Hypothalamus (tissue), 51 donors: ENCODE results near the gene CROCC2.
A peak's percentile ranks its signal among the peaks of the same experiment; 100 is the strongest.

Source experiments
- DNase-seq, 51 donors: peaks; one replicate each; lab custom pipeline; 2025; lab: John Stamatoyannopoulos, UW

CROCC2 gene

DNA sequence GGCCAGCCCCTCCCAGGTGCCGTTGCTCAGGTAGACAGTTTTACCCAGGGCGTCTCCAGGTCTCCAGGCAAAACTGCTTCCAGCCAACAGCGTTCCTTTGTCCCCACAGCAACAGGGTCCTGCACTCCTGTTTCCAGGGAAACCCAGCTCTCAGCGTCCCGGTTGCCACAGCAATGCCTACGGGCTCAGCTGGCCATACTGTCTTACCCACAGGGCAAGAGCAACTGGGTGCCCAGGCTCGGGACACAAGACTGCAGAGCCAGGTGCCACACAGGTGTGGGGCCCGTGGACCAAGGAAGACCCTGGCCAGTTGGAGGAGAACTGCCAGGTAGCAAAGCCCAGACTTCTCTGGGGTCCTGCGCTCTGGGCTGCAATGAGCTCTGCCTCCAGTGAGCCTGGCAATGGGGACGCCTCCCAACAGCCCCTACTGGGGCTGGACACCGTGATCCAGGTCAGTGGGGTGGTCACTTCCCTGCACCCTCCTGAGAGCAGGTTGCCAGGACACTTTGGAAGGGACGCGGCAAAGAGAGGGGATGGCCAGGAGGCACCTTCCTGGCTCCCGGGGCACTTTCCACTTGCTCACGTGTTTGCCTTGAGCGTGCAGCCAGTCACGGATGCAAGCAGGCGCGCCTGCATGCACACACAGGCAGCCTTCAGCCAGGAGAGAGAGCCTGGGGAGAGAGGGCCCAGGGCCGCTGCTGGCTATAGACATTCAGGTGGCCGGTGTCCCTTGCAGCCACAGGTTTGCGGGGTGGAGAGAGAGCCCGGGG, at the start of gene CROCC2:
Gene CROCC2, plus strand, starts transcription at position 196 of the 770 bp plus-strand sequence. Its CDS starts 178 bp downstream, at position 374.
- peak in 8 of 51 donors; percentile 11 to 53 (median 32) for DNase-seq

DNA sequence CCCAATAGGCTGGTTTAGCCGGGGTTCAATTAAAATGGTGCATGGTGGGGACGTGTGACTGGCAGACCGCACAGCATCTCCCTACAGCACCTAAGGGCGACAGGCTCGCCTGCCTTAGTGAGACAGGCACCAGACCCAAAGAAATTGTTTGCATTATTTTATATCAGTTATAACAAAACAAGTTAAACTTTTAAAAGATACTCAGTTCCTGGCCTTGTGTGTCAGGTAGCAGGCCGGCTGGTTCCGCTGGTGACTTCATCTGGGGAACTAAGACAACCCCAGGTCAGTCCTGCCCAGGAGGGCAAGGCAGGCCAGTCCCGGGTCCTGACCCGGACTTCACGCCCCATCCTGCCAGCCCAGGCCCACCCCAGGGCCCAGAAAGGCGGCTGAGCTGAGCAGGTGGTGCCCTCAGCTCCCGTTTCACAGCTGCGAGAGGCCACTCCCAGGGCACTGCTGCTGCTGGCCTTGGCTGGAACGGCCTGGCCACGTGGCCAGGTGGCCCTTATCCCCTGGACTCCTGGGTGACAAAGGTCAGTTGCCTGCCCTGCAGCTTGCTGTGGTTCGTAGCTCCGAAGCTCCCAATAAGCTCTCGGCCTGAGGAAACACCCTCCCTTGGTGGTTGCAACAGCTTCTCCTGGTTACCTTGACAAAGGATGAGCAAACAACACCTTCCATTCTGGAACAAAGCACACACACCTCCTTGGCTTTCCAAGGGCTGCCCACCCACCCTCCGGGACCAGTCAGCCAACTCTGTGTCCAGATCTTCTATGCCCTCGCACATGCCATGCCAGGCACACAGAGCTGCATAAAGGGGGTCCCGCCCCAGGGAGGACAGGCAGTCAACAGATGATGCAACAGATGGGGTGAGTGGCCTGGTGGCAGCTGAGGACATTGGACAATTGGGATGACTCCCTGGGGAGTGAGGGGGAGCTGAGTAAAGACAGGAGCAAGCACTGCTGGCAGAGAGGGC, 48.8 kb upstream of the CROCC2 start:
- no peak for DNase-seq

DNA sequence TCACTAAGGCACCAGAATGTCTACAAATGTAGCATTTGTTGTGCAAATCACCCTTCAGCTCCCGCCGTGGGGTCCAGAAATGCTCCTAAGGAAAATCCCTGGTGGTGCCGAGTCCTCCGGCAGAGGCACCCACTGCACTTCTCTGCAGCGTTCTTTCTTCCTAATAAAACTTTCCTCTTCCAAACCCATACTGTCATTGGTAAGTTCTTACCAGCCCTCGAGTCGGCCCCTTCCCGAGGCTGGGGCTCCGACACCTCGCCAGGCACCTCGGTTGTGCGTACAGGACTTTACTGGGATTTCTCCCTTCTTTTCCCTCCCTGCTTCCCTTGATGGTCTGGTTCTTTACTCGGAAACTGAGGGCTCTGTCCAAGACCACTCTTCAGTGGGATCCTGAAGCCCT, 47.8 kb upstream of the CROCC2 start:
- DNase-seq = no peak

DNA sequence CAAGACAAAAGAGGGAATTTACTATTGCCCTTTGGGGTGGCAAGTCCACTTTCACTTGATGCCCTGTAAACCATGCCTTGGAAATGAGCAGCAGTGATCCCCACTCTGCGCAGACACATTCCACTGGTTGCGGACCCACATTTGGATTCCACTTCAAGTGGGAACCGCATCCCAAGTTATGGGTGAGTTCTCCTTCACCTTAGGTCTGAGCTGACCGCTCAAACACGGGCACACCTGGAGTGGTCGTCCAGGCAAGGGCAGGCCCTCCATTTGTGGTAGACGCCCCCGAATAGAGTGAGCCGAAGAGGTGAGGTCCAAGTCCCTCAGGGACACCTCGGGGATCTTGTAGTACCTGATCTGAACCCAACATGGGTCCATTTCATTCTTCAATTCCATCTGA, 47.3 kb upstream of the CROCC2 start:
- DNase-seq = no peak

DNA sequence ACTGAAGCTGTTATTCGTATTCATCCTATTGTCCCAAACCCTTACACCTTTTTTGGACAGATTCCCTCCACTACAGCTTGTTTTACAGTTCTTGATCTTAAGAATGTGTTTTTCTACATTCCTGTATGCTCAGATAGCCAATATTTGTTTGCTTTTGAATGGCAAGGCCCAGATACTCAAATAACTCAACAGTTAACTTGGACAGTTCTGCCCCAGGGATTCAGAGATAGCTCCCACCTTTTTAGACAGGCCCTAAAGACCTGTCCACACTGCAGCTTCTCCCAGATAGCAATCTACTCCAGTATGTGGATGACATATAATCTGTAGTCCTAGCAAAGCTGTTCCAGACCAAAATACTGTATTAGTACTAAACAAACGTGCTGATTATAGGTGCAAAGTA, 44.6 kb upstream of the CROCC2 start:
- no peak for DNase-seq

GRCh38 chr2:240864475-240864874, 41.7 kb upstream of the CROCC2 start:
- no peak for DNase-seq

DNA sequence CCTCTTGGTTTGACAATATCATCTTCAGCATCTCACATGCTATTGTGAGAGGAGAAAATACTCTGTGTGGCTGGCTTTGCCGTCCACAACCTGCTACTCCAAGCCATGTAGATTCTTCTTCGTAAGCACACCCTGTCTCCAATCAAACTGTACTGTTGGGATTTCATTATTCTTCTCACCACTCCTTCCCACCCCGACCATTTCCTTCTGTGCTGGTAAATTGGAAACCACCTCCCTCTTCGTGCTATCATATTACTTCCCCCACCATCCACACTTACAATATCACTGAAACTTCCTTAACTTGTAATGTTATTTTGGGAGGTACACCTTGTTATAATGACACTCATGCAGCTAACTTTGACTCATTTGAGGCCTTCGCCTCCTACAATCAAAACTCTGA, 40.7 kb upstream of the CROCC2 start:
- no peak for DNase-seq

- DNase-seq = no peak
Observed at GRCh38 chr2:240868286-240869108, 37.6 kb upstream of the CROCC2 start, which contains the start of gene AGXT. Gene AGXT (plus strand): TSS chr2:240868824. CDS start chr2:240868866, 42 bp downstream.

- no peak for DNase-seq
Observed at GRCh38 chr2:240869109-240869955, 36.8 kb upstream of the CROCC2 start.

GRCh38 chr2:240869956-240870875, 35.9 kb upstream of the CROCC2 start:
- DNase-seq = no peak

DNA sequence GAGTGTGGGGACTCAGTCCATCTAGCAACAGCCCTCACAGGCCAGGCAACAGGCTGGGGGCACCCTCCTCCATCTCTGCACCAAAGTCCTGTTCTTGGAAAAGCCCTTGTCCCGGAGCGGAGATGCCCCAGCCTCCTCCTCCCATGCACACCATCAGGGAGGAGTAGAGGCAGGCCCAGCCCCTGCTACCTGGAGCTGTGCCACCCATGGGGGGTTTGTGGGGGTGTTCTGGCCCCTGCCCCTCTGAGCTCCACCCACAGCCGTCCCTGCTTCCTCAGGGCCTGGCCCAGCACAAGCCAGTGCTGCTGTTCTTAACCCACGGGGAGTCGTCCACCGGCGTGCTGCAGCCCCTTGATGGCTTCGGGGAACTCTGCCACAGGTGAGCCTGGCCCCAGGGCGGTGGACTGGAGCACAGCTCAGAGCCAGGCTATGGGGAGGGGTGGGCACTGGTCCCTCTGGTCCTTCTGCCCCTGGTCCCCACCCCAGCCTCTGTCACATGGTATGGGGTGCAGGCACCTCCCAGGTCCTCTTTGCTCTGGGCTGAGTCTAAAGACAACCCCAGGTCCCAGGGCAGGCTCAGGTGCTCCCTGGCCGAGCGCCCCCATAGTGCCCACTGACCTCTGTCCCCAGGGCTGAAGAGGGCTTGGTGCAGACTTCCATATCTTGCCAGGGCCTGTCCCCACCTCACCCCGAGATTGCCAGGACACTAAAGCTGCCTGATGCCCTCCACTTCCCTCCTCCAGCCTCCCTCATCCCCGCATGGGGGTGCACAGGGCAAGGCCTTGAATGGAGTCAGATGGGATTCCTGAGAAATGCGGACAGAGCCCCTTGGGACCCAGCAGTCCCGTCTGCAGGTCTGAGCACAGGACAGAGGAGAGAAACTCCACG, 34.8 kb upstream of the CROCC2 start:
- no peak for DNase-seq

- DNase-seq = no peak
Observed at GRCh38 chr2:240872317-240873097, 33.6 kb upstream of the CROCC2 start.

GRCh38 chr2:240873098-240873788, 32.9 kb upstream of the CROCC2 start:
- DNase-seq = no peak

DNA sequence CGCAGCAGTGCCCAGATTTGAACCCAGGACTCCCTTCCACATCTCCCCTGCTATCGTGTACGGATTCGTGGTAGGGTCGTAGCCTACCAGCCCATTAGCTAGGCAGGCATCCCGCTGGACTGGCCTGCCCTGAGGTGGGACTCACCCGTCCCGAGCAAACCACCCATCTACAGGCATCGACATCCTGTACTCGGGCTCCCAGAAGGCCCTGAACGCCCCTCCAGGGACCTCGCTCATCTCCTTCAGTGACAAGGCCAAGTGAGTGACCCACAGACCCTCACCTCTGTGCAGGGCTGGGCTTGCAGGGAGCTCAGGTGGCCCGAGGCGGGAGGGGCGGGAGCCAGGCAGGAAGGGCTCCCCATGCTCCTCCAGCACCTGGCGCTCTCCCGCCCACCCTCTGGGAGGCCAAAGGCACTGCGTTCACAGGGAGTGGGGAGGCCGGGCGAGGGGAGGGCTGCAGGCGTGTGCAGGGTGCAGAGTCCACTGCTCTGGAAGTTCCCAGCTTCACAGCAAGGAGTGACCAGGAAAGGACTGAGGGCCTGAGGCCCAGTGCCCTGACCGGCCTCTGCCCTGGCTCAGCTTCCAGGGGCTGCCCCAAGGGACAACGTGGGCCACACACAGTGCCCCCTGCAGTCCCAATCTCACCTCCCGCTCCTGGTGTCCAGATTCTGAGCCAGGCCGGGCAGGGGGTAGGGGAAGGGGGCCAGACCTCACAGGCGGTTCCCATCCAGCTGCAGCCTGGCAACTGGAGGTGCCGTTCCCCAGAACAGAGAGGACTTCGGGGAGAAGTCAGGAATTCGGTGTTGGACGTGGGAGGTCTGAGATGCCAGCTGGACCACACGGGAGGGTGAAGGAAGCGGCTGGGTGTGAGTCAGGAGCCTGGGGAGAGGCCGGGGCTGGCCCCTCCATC, 32.1 kb upstream of the CROCC2 start:
- DNase-seq = no peak

DNA sequence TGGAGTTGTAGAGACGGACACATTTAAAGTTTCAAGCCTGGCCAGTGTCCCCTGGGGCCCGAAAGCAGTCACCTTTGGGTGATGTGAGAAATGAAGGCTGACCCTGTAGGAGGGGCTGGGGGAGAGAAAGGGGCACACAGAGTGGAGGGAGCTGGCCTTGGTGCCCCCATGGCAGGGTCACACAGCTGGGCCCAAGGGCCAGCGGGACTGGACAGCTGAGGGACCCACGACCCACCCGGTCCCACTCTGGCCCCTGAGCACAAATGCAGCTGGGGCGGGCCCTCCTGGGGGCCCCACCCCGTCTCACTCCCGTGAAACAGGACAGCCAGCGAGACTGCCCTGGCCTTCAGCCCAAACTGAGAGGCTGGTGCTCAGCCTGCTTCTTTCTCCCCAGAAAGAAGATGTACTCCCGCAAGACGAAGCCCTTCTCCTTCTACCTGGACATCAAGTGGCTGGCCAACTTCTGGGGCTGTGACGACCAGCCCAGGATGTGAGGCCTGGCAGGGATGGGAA, 31.4 kb upstream of the CROCC2 start:
- no peak for DNase-seq
